ENCODE measurements around the gene CDK9.

CDK9 gene

DNA sequence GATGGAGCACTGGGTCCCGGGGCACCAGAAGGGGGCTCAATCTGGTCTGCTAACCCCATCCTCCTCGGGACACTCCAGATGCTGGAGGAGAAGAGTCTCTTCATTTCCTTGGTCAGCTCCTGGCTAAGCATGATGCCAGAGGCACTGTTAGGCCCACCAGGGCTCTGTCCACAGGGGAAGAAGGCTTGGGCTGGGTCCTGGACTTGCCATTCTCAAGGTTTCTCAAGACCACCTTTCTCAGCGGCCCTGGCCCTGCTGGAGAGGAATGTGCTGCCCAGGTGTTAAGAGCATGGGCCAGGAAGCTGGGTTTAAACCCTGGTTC is 15.3 kb upstream of the CDK9 start:
- Histone ChIP-seq H3K4me3 (ENCODE audit: insufficient read depth, low read length, poor library complexity, severe bottlenecking) (peak overlapping the region; percentile 55), H4K20me1 (ENCODE audit: low read depth, low read length) (no peaks in the 10 kb centered on the region)

DNA sequence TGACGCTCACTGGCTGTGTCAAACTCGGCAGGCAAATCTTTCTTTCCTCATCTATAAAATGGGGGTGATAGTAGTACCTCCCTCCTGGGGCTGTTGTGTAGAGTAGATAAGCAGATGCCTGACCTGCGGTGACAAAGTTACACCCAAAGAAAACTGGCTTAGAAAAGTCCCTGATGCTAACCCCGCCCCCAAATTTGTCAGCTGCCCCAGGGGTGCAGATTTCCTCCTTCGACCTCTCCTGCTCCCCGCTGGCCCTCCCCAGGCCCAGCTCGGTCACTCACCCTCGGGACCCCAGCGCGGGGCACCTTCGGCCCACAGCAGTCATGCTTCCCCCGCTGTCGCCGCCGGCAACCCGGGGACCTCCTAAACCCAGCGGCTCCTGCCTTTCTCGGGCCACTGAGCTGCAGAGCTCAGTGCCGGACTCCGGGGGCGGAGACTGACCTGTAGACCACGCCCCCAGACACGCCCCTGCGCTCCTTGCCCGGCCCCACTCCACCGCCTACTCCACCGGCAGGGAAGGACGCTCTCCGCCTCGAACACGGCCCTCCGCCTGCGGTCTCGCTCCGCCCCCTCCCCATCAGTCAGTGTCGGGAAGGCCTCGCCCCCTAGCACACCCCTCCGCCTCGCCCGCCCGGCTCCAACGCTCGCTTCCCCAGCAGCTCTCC is 14.8 kb upstream of the CDK9 start:
- no peaks in the 10 kb centered on the region for H3K9me3 ChIP-seq (ENCODE audit: insufficient read depth, low read length)
- H3K9ac ChIP-seq (ENCODE audit: low read length), result peak overlapping the region; percentile 46
- H3K4me3 ChIP-seq (ENCODE audit: insufficient read depth, low read length, poor library complexity, severe bottlenecking), result peak overlapping the region; percentile 55
- peaks cover 7% of the 10 kb centered on the region for H3F3A ChIP-seq (ENCODE audit: insufficient read depth)
- peak overlapping the region; percentile 4; the same call in 1 of the 2 replicates for H3K27ac ChIP-seq (ENCODE audit: low read depth, low read length)
- TF ChIP-seq, protein P1, sequence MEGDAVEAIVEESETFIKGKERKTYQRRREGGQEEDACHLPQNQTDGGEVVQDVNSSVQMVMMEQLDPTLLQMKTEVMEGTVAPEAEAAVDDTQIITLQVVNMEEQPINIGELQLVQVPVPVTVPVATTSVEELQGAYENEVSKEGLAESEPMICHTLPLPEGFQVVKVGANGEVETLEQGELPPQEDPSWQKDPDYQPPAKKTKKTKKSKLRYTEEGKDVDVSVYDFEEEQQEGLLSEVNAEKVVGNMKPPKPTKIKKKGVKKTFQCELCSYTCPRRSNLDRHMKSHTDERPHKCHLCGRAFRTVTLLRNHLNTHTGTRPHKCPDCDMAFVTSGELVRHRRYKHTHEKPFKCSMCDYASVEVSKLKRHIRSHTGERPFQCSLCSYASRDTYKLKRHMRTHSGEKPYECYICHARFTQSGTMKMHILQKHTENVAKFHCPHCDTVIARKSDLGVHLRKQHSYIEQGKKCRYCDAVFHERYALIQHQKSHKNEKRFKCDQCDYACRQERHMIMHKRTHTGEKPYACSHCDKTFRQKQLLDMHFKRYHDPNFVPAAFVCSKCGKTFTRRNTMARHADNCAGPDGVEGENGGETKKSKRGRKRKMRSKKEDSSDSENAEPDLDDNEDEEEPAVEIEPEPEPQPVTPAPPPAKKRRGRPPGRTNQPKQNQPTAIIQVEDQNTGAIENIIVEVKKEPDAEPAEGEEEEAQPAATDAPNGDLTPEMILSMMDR (IDR thresholded peaks at IDR 0.05; ENCODE audit: insufficient read depth, low read length, poor library complexity, severe bottlenecking), result no peak
- TF ChIP-seq EZH2phosphoT487 (conservative IDR thresholded peaks at IDR 0.05; ENCODE audit: low read length), result no peak
- no peaks in the 10 kb centered on the region for H3K36me3 ChIP-seq (ENCODE audit: low read length)
- H3K27me3 ChIP-seq (ENCODE audit: low read length), result no peaks in the 10 kb centered on the region
- H3K9me2 ChIP-seq (replicated peaks; ENCODE audit: insufficient read depth, low read length), result no peaks in the 10 kb centered on the region
- H4K20me1 ChIP-seq (ENCODE audit: low read depth, low read length), result no peaks in the 10 kb centered on the region
- no peaks in the 10 kb centered on the region for H3K79me2 ChIP-seq (ENCODE audit: insufficient read depth, low read length)
- peak overlapping the region; percentile 76 for H3K4me2 ChIP-seq (ENCODE audit: low read depth, low read length, poor library complexity, severe bottlenecking)
- H2AFZ ChIP-seq (ENCODE audit: low read depth, low read length, severe bottlenecking), result no peak overlapping the region

More for the DNA sequence above, 15.3 kb upstream of the CDK9 start:
- no peaks in the 10 kb centered on the region for H3K27me3 ChIP-seq (ENCODE audit: low read length)
- no peaks in the 10 kb centered on the region for H3K9me3 ChIP-seq (ENCODE audit: insufficient read depth, low read length)
- peak overlapping the region; percentile 4; the same call in 1 of the 2 replicates for H3K27ac ChIP-seq (ENCODE audit: low read depth, low read length)
- H3K79me2 ChIP-seq (ENCODE audit: insufficient read depth, low read length), result no peaks in the 10 kb centered on the region
- H3K9ac ChIP-seq (ENCODE audit: low read length), result peak overlapping the region; percentile 46
- peaks cover 7% of the 10 kb centered on the region for H3F3A ChIP-seq (ENCODE audit: insufficient read depth)
- H3K9me2 ChIP-seq (replicated peaks; ENCODE audit: insufficient read depth, low read length), result no peaks in the 10 kb centered on the region
- H2AFZ ChIP-seq (ENCODE audit: low read depth, low read length, severe bottlenecking), result no peak overlapping the region
- no peaks in the 10 kb centered on the region for H3K36me3 ChIP-seq (ENCODE audit: low read length)
- peak overlapping the region; percentile 76 for H3K4me2 ChIP-seq (ENCODE audit: low read depth, low read length, poor library complexity, severe bottlenecking)
- no peak for TF ChIP-seq EZH2phosphoT487 (conservative IDR thresholded peaks at IDR 0.05; ENCODE audit: low read length)
- TF ChIP-seq, protein P1 (IDR thresholded peaks at IDR 0.05; ENCODE audit: insufficient read depth, low read length, poor library complexity, severe bottlenecking), result no peak

DNA sequence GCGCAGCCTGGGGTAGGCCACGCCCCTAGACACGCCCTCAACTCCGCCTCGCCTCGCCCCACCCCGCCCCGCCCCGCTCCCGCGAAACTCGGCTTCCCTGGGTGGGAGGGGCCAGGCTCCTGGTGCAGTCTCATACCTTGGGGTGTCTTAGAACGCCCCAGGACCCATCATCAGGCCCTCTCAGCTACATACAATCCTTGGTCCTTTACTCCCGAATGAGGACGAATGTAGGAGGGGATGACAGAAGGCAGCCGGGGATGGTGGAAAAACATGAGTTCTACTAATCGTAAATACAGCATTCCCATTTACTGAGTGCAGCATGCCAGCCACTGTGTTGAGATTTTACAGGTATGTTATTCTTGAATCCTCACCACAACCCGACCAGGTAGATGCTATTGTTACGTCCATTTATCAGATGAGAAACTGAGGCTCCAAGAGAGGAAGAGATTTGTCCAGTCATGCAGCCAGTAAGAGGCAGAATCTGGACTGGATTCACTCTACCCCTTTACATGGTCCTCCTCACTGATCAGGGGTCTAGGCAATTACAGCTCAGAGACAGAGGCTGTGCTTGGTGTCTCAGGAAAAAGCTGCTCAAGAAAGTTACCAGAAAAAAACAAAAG is 14.2 kb upstream of the CDK9 start:
- no peaks in the 10 kb centered on the region for H3K36me3 ChIP-seq (ENCODE audit: low read length)

More for the DNA sequence above, 14.2 kb upstream of the CDK9 start:
- no peaks in the 10 kb centered on the region for H3K27me3 ChIP-seq (ENCODE audit: low read length)
- H3F3A ChIP-seq (ENCODE audit: insufficient read depth), result peaks cover 9% of the 10 kb centered on the region
- TF ChIP-seq, protein P1 (IDR thresholded peaks at IDR 0.05; ENCODE audit: insufficient read depth, low read length, poor library complexity, severe bottlenecking), result no peak
- TF ChIP-seq EZH2phosphoT487 (conservative IDR thresholded peaks at IDR 0.05; ENCODE audit: low read length), result no peak
- peak overlapping the region; percentile 42 for H3K4me2 ChIP-seq (ENCODE audit: low read depth, low read length, poor library complexity, severe bottlenecking)
- peak overlapping the region; percentile 28; the same call in 1 of the 2 replicates for H3K9ac ChIP-seq (ENCODE audit: low read length)
- H4K20me1 ChIP-seq (ENCODE audit: low read depth, low read length), result no peaks in the 10 kb centered on the region
- peak overlapping the region; percentile 46 for H3K27ac ChIP-seq (ENCODE audit: low read depth, low read length)
- peak overlapping the region; percentile 10 for H3K4me3 ChIP-seq (ENCODE audit: insufficient read depth, low read length, poor library complexity, severe bottlenecking)
- peaks cover 3% of the 10 kb centered on the region; the same call in 1 of the 2 replicates for H3K79me2 ChIP-seq (ENCODE audit: insufficient read depth, low read length)
- H2AFZ ChIP-seq (ENCODE audit: low read depth, low read length, severe bottlenecking), result peak overlapping the region; percentile 0
- no peaks in the 10 kb centered on the region for H3K9me3 ChIP-seq (ENCODE audit: insufficient read depth, low read length)
- no peaks in the 10 kb centered on the region for H3K9me2 ChIP-seq (replicated peaks; ENCODE audit: insufficient read depth, low read length)

All from SU-DHL-6 (cell line).